DOHH2 (cell line): ENCODE results near the gene BRCA1.
"Not testable (repeated sequence)": the region's sequence is repeated elsewhere in the genome, so short reads cannot be mapped to it uniquely, and the experiment has no call there.

Experiments
- H3F3A ChIP-seq: fragments of 200-600 bp; sonication (generic), shearing (Covaris generic); 2 replicates; pipeline ENCODE4 v1.6.0; 2016; ENCODE audit warnings: antibody characterized with exemption, mild to moderate bottlenecking; ENCODE audit not compliant: control insufficient read depth, insufficient read depth
- H3K27ac ChIP-seq: fragments of 200-600 bp; sonication (generic); 2 replicates; pipeline ENCODE4 v1.5.1; 2014; ENCODE audit warnings: low read depth, mild to moderate bottlenecking, low read length, moderate library complexity
- H3K27me3 ChIP-seq: fragments of 200-600 bp; sonication (generic); 2 replicates; pipeline ENCODE4 v1.6.1; 2014; ENCODE audit warnings: mild to moderate bottlenecking, low read length, mixed read lengths; ENCODE audit not compliant: control insufficient read depth
- H3K36me3 ChIP-seq: fragments of 200-600 bp; sonication (generic); 2 replicates; pipeline ENCODE4 v1.6.1; 2014; ENCODE audit warnings: mild to moderate bottlenecking, low read length, moderate library complexity, mixed read lengths; ENCODE audit not compliant: control insufficient read depth
- H3K4me1 ChIP-seq: fragments of 200-600 bp; sonication (generic); 2 replicates; pipeline ENCODE4 v1.6.1; 2014; ENCODE audit warnings: mild to moderate bottlenecking, low read length, mixed read lengths; ENCODE audit not compliant: control insufficient read depth
- H3K4me2 ChIP-seq: fragments of 200-600 bp; sonication (generic); 2 replicates; pipeline ENCODE4 v1.6.0; 2014; ENCODE audit warnings: mild to moderate bottlenecking, low read length, moderate library complexity
- H3K4me3 ChIP-seq: fragments of 200-600 bp; sonication (generic); 2 replicates; pipeline ENCODE4 v1.5.1; 2014; ENCODE audit warnings: mild to moderate bottlenecking, low read length, mixed read lengths
- H3K79me2 ChIP-seq: fragments of 200-600 bp; sonication (generic); 2 replicates; pipeline ENCODE4 v1.6.1; 2014; ENCODE audit warnings: mild to moderate bottlenecking, low read length, mixed read lengths; ENCODE audit not compliant: control insufficient read depth
- H3K9me2 ChIP-seq: fragments of 200-600 bp; sonication (generic); replicated peaks from 2 replicates; pipeline ENCODE4 v1.6.1; 2014; ENCODE audit warnings: mild to moderate bottlenecking, low read length, mixed read lengths; ENCODE audit not compliant: control insufficient read depth
- H3K9me3 ChIP-seq: fragments of 200-600 bp; sonication (generic); 2 replicates; pipeline ENCODE4 v1.6.1; 2014; ENCODE audit warnings: antibody characterized with exemption, low read length, mixed read lengths; ENCODE audit not compliant: control insufficient read depth, insufficient read depth
- H4K20me1 ChIP-seq: fragments of 200-600 bp; sonication (generic); 2 replicates; pipeline ENCODE4 v1.6.0; 2014; ENCODE audit warnings: low read depth, mild to moderate bottlenecking, antibody characterized with exemption, low read length, moderate library complexity; ENCODE audit not compliant: control insufficient read depth, insufficient read depth
- CTCF ChIP-seq: fragments of 200-600 bp; sonication (generic); IDR thresholded peaks from one replicate; pipeline ENCODE4 v1.5.1; 2014; ENCODE audit warnings: antibody characterized with exemption, mild to moderate bottlenecking, low read depth, low read length; ENCODE audit not compliant: poor library complexity, severe bottlenecking
- EZH2phosphoT487 ChIP-seq: fragments of 200-600 bp; sonication (generic); IDR thresholded peaks from 2 replicates; pipeline ENCODE4 v1.6.1; 2017; ENCODE audit warnings: borderline replicate concordance, mild to moderate bottlenecking, antibody characterized with exemption, low read length, moderate library complexity, mixed read lengths

Gene BRCA1

GRCh38 chr17:43010667-43011308 is 114.4 kb downstream of the BRCA1 start:
- no peak for TF ChIP-seq EZH2phosphoT487
- no peak for TF ChIP-seq CTCF
- Histone ChIP-seq H3K9me2 (no peaks in the 10 kb centered on the region), H3K4me2 (no peak overlapping the region), H3K27ac (no peak overlapping the region), H3K4me3 (no peak overlapping the region), H3K4me1 (peaks cover 11% of the 10 kb centered on the region), H3F3A (peaks cover 7% of the 10 kb centered on the region; the same call in 1 of the 2 replicates), H4K20me1 (no peaks in the 10 kb centered on the region), H3K9me3 (no peaks in the 10 kb centered on the region), H3K36me3 (peaks cover 7% of the 10 kb centered on the region), H3K79me2 (no peaks in the 10 kb centered on the region), H3K27me3 (no peaks in the 10 kb centered on the region)

- H3F3A ChIP-seq, result peaks cover 31% of the 10 kb centered on the region
- no peaks in the 10 kb centered on the region for H4K20me1 ChIP-seq
- H3K4me2 ChIP-seq, result peak within 1 kb of the TSS; percentile 82
- no peaks in the 10 kb centered on the region for H3K27me3 ChIP-seq
- TF ChIP-seq CTCF, result peak; percentile 59
- TF ChIP-seq EZH2phosphoT487, result no peak
- H3K4me3 ChIP-seq, result peak within 1 kb of the TSS; percentile 67
- no peaks in the 10 kb centered on the region for H3K9me2 ChIP-seq
- no peaks in the 10 kb centered on the region for H3K79me2 ChIP-seq
- H3K4me1 ChIP-seq, result peaks cover 11% of the 10 kb centered on the region
- peaks cover 32% of the 10 kb centered on the region for H3K36me3 ChIP-seq
- H3K9me3 ChIP-seq, result no peaks in the 10 kb centered on the region
- H3K27ac ChIP-seq, result peak within 1 kb of the TSS; percentile 38
Observed at GRCh38 chr17:43006639-43007551, 118.3 kb downstream of the BRCA1 start, which contains the start of gene IFI35. IFI35 (plus strand) TSS chr17:43006784; CDS start chr17:43006948, 164 bp downstream.

GRCh38 chr17:43003542-43004172 is 121.5 kb downstream of the BRCA1 start:
- TF ChIP-seq CTCF, result no peak
- no peak for TF ChIP-seq EZH2phosphoT487
- Histone ChIP-seq H3K27me3 (no peaks in the 10 kb centered on the region), H3K79me2 (peaks cover 21% of the 10 kb centered on the region), H3F3A (peaks cover 57% of the 10 kb centered on the region), H3K4me3 (no peak overlapping the region), H3K9me2 (no peaks in the 10 kb centered on the region), H3K27ac (no peak overlapping the region), H3K4me1 (peaks cover 23% of the 10 kb centered on the region), H3K36me3 (peaks cover 64% of the 10 kb centered on the region), H3K9me3 (no peaks in the 10 kb centered on the region), H4K20me1 (peaks cover 14% of the 10 kb centered on the region), H3K4me2 (no peak overlapping the region)

- not testable (repeated sequence) for H3K9me2 ChIP-seq, H3K27ac ChIP-seq, H3K9me3 ChIP-seq, H3K4me3 ChIP-seq, H3K27me3 ChIP-seq
- H4K20me1 ChIP-seq, result peaks cover 14% of the 10 kb centered on the region
- H3K4me2 ChIP-seq, result peak overlapping the region; percentile 2; the same call in 1 of the 2 replicates
- peaks cover 60% of the 10 kb centered on the region for H3K36me3 ChIP-seq
- H3F3A ChIP-seq, result peaks cover 56% of the 10 kb centered on the region
- peaks cover 23% of the 10 kb centered on the region for H3K4me1 ChIP-seq
- H3K79me2 ChIP-seq, result peaks cover 26% of the 10 kb centered on the region
Observed at GRCh38 chr17:43000894-43001293, 124.3 kb downstream of the BRCA1 start.
